Measurements from ENCODE around the gene BORCS6. TPM values are rescaled to one million over a fixed set of nuclear protein-coding genes. Genes with fewer than 3 reads are reported as not detected.
A peak's percentile ranks its signal among the peaks of the same experiment; 100 is the strongest.

Gene BORCS6
- total RNA-seq, 1 experiment from 2014 or later, result 9.3 TPM

GRCh38 chr17:8185582-8186445 is 4.2 kb downstream of the BORCS6 start:
- no peaks in the 10 kb centered on the region for H3K27me3 ChIP-seq (ENCODE audit: control insufficient read depth, insufficient read depth, low read length)
- POLR2A ChIA-PET, result no interaction called here
- intact Hi-C loops (cut with micrococcal nuclease; ENCODE audit: unreplicated experiment) (no loop called here), in situ Hi-C loops (cut with HindIII; ENCODE audit: low pct_unique_long_range_greater_than_20kb, low sequenced_read_pairs) (no loop called here)
- TF ChIP-seq, protein P1, sequence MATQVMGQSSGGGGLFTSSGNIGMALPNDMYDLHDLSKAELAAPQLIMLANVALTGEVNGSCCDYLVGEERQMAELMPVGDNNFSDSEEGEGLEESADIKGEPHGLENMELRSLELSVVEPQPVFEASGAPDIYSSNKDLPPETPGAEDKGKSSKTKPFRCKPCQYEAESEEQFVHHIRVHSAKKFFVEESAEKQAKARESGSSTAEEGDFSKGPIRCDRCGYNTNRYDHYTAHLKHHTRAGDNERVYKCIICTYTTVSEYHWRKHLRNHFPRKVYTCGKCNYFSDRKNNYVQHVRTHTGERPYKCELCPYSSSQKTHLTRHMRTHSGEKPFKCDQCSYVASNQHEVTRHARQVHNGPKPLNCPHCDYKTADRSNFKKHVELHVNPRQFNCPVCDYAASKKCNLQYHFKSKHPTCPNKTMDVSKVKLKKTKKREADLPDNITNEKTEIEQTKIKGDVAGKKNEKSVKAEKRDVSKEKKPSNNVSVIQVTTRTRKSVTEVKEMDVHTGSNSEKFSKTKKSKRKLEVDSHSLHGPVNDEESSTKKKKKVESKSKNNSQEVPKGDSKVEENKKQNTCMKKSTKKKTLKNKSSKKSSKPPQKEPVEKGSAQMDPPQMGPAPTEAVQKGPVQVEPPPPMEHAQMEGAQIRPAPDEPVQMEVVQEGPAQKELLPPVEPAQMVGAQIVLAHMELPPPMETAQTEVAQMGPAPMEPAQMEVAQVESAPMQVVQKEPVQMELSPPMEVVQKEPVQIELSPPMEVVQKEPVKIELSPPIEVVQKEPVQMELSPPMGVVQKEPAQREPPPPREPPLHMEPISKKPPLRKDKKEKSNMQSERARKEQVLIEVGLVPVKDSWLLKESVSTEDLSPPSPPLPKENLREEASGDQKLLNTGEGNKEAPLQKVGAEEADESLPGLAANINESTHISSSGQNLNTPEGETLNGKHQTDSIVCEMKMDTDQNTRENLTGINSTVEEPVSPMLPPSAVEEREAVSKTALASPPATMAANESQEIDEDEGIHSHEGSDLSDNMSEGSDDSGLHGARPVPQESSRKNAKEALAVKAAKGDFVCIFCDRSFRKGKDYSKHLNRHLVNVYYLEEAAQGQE (IDR thresholded peaks at IDR 0.05; ENCODE audit: insufficient read depth in 1 of 2, low read depth in 2 of 2, low read length in 1 of 2), result peak in 1 of 2 experiments; percentile 65; a peak in 2 of 4 replicates
- no peak for TF ChIP-seq SIN3A (IDR thresholded peaks at IDR 0.05; ENCODE audit: borderline replicate concordance, insufficient read depth, low read depth, low read length)
- no peak for TF ChIP-seq CTCF (IDR thresholded peaks at IDR 0.05)
- no peaks in the 10 kb centered on the region for H3K36me3 ChIP-seq (ENCODE audit: control insufficient read depth, insufficient read depth, low read length)
- H3K4me1 ChIP-seq (ENCODE audit: control insufficient read depth, insufficient read depth, low read length), result peaks cover 10% of the 10 kb centered on the region
- no TSS peak for BruUV-seq (replicated peaks)
- ATAC-seq (peak; percentile 27), DNase-seq (ENCODE audit: low read depth, low spot score) (no peak)
- peak overlapping the region; percentile 71 to 94 for H3K4me3 ChIP-seq (ENCODE audit: low read depth in 2 of 2, low read length in 2 of 2)
- peak overlapping the region; percentile 85 for H3K27ac ChIP-seq (ENCODE audit: low read length)
- CTCF ChIA-PET, result no interaction called here
- no peaks in the 10 kb centered on the region for H3K9me3 ChIP-seq (ENCODE audit: control insufficient read depth, insufficient read depth, low read depth, low read length)

DNA sequence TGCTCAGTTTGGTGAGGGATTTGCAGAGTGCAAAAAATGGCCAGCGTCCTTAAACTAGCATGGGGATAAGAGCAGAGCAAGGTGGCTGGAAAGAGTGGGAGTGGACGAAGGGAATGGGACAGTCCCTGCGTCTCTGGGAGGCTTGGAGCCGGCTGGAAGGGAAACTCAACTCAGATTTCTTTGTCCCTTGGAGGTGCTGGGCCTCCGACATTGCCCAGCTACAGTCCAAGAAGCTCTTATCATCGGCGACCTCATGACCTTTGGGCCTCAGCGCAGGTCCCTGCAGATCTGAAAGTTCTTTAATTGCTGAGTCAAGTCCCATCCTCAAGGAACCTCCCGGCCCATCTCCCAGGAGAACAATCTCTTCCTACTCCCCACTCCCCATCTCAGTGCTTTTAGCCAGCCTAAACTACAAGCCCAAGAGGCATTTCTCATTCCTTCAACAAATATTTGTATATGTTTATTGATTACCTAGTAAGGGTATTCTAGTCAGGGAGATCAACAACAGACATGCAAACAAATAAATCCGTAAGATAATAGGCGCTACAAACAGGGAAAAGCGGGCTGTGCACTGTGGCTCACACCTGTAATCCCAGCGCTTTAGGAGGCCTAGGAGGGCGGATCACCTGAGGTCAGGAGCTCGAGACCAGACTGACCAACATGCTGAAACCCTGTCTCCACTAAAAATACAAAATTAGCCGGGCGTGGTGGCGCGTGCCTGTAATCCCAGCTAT is 12.8 kb downstream of the BORCS6 start:
- peaks cover 18% of the 10 kb centered on the region for H3K4me1 ChIP-seq (ENCODE audit: control insufficient read depth, insufficient read depth, low read length)
- no peaks in the 10 kb centered on the region for H3K36me3 ChIP-seq (ENCODE audit: control insufficient read depth, insufficient read depth, low read length)
- intact Hi-C loops (cut with micrococcal nuclease; ENCODE audit: unreplicated experiment), result no loop called here
- DNase-seq (ENCODE audit: low read depth, low spot score) (no peak), ATAC-seq (no peak)
- in situ Hi-C loops (cut with HindIII; ENCODE audit: low pct_unique_long_range_greater_than_20kb, low sequenced_read_pairs), result no loop called here
- H3K4me3 ChIP-seq (ENCODE audit: low read depth in 2 of 2, low read length in 2 of 2), result peak overlapping the region; percentile 58 to 66
- no peaks in the 10 kb centered on the region for H3K9me3 ChIP-seq (ENCODE audit: control insufficient read depth, insufficient read depth, low read depth, low read length)
- no peaks in the 10 kb centered on the region for H3K27me3 ChIP-seq (ENCODE audit: control insufficient read depth, insufficient read depth, low read length)
- TF ChIP-seq TCF7L2 (IDR thresholded peaks at IDR 0.05; ENCODE audit: low read depth, low read length), result no peak
- TF ChIP-seq SIN3A (IDR thresholded peaks at IDR 0.05; ENCODE audit: borderline replicate concordance, insufficient read depth, low read depth, low read length), result no peak
- TF ChIP-seq, protein P1 (IDR thresholded peaks at IDR 0.05; ENCODE audit: insufficient read depth in 1 of 2, low read depth in 2 of 2, low read length in 1 of 2), result no peak
- TF ChIP-seq POLR2AphosphoS5 (IDR thresholded peaks at IDR 0.05; ENCODE audit: low read depth, low read length), result no peak
- TF ChIP-seq CTCF (IDR thresholded peaks at IDR 0.05), result no peak
- POLR2A ChIA-PET, result interaction anchor here (0.6 kb wide), 1 partner anchor 413 kb away, joined by 4 read pairs; no protein-coding TSS in a partner anchor
- no TSS peak for BruUV-seq (replicated peaks)
- CTCF ChIA-PET, result no interaction called here
- peak overlapping the region; percentile 96 for H3K27ac ChIP-seq (ENCODE audit: low read length)

Data from Panc1 (cell line).